ENCODE measurements around the gene MYPN.

DNA sequence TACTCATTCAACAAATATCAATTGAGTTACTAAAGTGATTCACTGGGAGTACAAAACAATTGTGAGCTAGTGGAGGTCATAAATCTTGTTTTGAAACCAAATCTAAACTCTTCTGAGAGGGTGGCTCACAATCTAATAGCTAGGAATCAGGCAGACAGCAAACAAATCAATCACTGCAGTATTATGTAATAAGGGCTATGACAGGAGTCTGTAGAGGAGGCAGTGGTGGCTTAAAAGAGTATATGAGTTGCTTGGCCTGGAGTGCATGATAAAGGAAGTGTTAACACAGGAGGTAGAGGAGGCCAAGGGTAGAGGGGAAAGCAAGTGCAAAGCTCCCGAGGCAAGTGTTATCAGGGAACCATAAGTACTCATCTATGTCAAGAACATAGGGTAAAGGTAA lies 16.5 kb downstream of the MYPN start:
- TF ChIP-seq, protein P1, sequence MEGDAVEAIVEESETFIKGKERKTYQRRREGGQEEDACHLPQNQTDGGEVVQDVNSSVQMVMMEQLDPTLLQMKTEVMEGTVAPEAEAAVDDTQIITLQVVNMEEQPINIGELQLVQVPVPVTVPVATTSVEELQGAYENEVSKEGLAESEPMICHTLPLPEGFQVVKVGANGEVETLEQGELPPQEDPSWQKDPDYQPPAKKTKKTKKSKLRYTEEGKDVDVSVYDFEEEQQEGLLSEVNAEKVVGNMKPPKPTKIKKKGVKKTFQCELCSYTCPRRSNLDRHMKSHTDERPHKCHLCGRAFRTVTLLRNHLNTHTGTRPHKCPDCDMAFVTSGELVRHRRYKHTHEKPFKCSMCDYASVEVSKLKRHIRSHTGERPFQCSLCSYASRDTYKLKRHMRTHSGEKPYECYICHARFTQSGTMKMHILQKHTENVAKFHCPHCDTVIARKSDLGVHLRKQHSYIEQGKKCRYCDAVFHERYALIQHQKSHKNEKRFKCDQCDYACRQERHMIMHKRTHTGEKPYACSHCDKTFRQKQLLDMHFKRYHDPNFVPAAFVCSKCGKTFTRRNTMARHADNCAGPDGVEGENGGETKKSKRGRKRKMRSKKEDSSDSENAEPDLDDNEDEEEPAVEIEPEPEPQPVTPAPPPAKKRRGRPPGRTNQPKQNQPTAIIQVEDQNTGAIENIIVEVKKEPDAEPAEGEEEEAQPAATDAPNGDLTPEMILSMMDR (IDR thresholded peaks at IDR 0.05) = no peak
- no peak for TF ChIP-seq POLR2A (IDR thresholded peaks at IDR 0.05)
- no peak for TF ChIP-seq POLR2AphosphoS5 (IDR thresholded peaks at IDR 0.05)
- no peak for TF ChIP-seq EP300 (IDR thresholded peaks at IDR 0.05)

Measured in suprapubic skin (tissue), 4 donors.